ENCODE results near the gene PATE2. TPM values are rescaled to one million over a fixed set of nuclear protein-coding genes. Genes with fewer than 3 reads are reported as not detected.

The PATE2 gene
- total and polyA plus RNA-seq, 2 donors (not counting 3 experiments of a cell fraction or from before 2014, with no cell fraction given) = 0.31 TPM; not detected in 1

- H4K20me1 ChIP-seq (replicated peaks; ENCODE audit: control insufficient read depth, extremely low read depth, insufficient read depth, low read length) = no peaks in the 10 kb centered on the region
- no peaks in the 10 kb centered on the region for H3K36me3 ChIP-seq (ENCODE audit: control insufficient read depth in 2 of 2, extremely low read depth in 1 of 2, insufficient read depth in 2 of 2, low read length in 2 of 2)
- H3K4me1 ChIP-seq (ENCODE audit: control insufficient read depth, extremely low read depth, insufficient read depth, low read length) = no peaks in the 10 kb centered on the region
- H3K27ac ChIP-seq (ENCODE audit: insufficient read depth, low read depth, low read length) = no peak overlapping the region
- no peak overlapping the region for H3K9ac ChIP-seq (replicated peaks; ENCODE audit: extremely low read depth, insufficient read depth, low read length)
- H3K9me3 ChIP-seq (replicated peaks; ENCODE audit: control insufficient read depth, insufficient read depth, low read length) = no peaks in the 10 kb centered on the region
- peaks cover 0 to 2% of the 10 kb centered on the region in 2 experiments for H3K27me3 ChIP-seq (ENCODE audit: control insufficient read depth in 2 of 2, insufficient read depth in 2 of 2, low read length in 2 of 2)
- intact Hi-C loops (cut with micrococcal nuclease) = no loop called here
- TF ChIP-seq CTCF (IDR thresholded peaks at IDR 0.05; ENCODE audit: extremely low read depth in 1 of 2, insufficient read depth in 1 of 2, low read depth in 1 of 2, low read length in 2 of 2) = no peak
- TF ChIP-seq FOS (IDR thresholded peaks at IDR 0.05; ENCODE audit: borderline replicate concordance, insufficient read depth, low read length) = no peak
- TF ChIP-seq JUN (IDR thresholded peaks at IDR 0.05; ENCODE audit: borderline replicate concordance, insufficient read depth, insufficient read length, low read depth) = no peak
- TF ChIP-seq POLR2AphosphoS5 (IDR thresholded peaks at IDR 0.05; ENCODE audit: insufficient read depth, low read depth, low read length) = no peak
- TF ChIP-seq EZH2 (IDR thresholded peaks at IDR 0.05; ENCODE audit: borderline replicate concordance, low read depth, low read length, severe bottlenecking) = no peak
- TF ChIP-seq MAX (IDR thresholded peaks at IDR 0.05; ENCODE audit: insufficient read depth, insufficient read length) = no peak
- no peak for TF ChIP-seq POLR2A (IDR thresholded peaks at IDR 0.05; ENCODE audit: low read depth, low read length)
- TF ChIP-seq GATA2 (IDR thresholded peaks at IDR 0.05; ENCODE audit: insufficient read depth, insufficient read length, low read depth, low read length) = no peak
- TF ChIP-seq MYC (IDR thresholded peaks at IDR 0.05; ENCODE audit: low read depth, low read length) = no peak
- no peaks in the 10 kb centered on the region for H3K9me1 ChIP-seq (replicated peaks; ENCODE audit: control insufficient read depth, extremely low read depth, insufficient read depth, low read length)
- no peak overlapping the region for H3K4me3 ChIP-seq (replicated peaks in 1 of 3; ENCODE audit: insufficient read depth in 1 of 3, low read depth in 1 of 3, low read length in 3 of 3)
- DNase-seq (ENCODE audit: low read depth, low spot score) (no peak), FAIRE-seq (no peak)
- ChIA-PET POLR2A (no interaction called here), CTCF (interaction anchor here (1.4 to 2.2 kb wide), 2 partner anchors 9 to 27 kb away, joined by 5 to 7 read pairs; no protein-coding TSS in a partner anchor)
- no peaks in the 10 kb centered on the region for H3K79me2 ChIP-seq (ENCODE audit: control insufficient read depth, insufficient read depth, low read length)
- no TSS peak for BruUV-seq (replicated peaks)
- no peak overlapping the region for H3K4me2 ChIP-seq (ENCODE audit: insufficient read depth, low read length)
- dilution Hi-C loops (cut with MboI; ENCODE audit: extremely low pct_ligation_motif_present, low sequenced_read_pairs) = no loop called here
- H2AFZ ChIP-seq (ENCODE audit: low read depth, low read length) = no peak overlapping the region
Observed at GRCh38 chr11:125750629-125751028, 28.0 kb downstream of the PATE2 start.
